Activated CD4-positive, alpha-beta T cell treated with anti-CD3 and anti-CD28 coated beads, Interleukin-2, amount 10 ng/mL, durations not matched to agents 7 days and 5 days (primary cell): ENCODE data around the gene NAGK. TPM values are rescaled to one million over a fixed set of nuclear protein-coding genes. Genes with fewer than 3 reads are reported as not detected.

Experiments
- total RNA-seq, 2 experiments: library from RNA; stranded (reverse); gene quantifications; one replicate each; pipeline ENCODE4 v1.2.3, GENCODE V29; 2021

Gene NAGK
- total RNA-seq, 2 experiments from 2014 or later: 81.1 to 83.6 TPM

Other genes starting within 250 kb of the NAGK start
- not detected for gene CLEC4F, start 248.0 kb upstream of the NAGK start, total RNA-seq
- gene CD207, start 232.8 kb upstream of the NAGK start, total RNA-seq: not detected
- gene VAX2, start 168.1 kb upstream of the NAGK start, total RNA-seq: not detected
- not detected for gene ATP6V1B1, start 132.7 kb upstream of the NAGK start, total RNA-seq
- gene ANKRD53, start 90.0 kb upstream of the NAGK start, total RNA-seq: under 1 TPM in 1 of 2 experiments, not detected in 1; 0.50 TPM
- 10 to 100 TPM; 58.2 to 69.0 TPM for gene TEX261, start 73.8 kb upstream of the NAGK start, total RNA-seq
- gene MCEE, start 61.6 kb downstream of the NAGK start, total RNA-seq: 10 to 100 TPM; 13.5 to 15.3 TPM
- gene MPHOSPH10, start 62.0 kb downstream of the NAGK start, total RNA-seq: 10 to 100 TPM; 36.4 to 44.1 TPM
- gene PAIP2B, start 158.5 kb downstream of the NAGK start, total RNA-seq: 1 to 10 TPM; 1.6 to 1.9 TPM